Heart right ventricle (tissue), 16 donors: ENCODE results near the gene PARK7. TPM values are rescaled to one million over a fixed set of nuclear protein-coding genes. Genes with fewer than 3 reads are reported as not detected.

Experiments used
- ATAC-seq, 8 donors: fragments of 200-7000 bp; cut with Tn5 transposase; one replicate each; pipeline ENCODE4 v1.9.1; 2020; ENCODE audit warnings: mild to moderate bottlenecking in 8 of 8, moderate library complexity in 8 of 8, moderate number of reproducible peaks in 1 of 8
- DNase-seq, 2 donors: peaks; one replicate each; pipeline ENCODE4 v3.0.0-alpha.2; 2020
- H3K27ac ChIP-seq, 10 donors: fragments of 200-600 bp; sonication (generic) in 2 of 10; one replicate each; pipeline versions ENCODE4 v1.5.0 to v1.8.0; 2020 to 2022; ENCODE audit warnings: mild to moderate bottlenecking in 3 of 10
- H3K27me3 ChIP-seq, 7 donors: fragments of 200-600 bp; one replicate each; pipeline ENCODE4 v1.8.0; 2021 to 2022; ENCODE audit warnings: mild to moderate bottlenecking in 2 of 7
- H3K36me3 ChIP-seq, 9 donors: fragments of 200-600 bp; sonication (generic) in 1 of 9; one replicate each; pipeline versions ENCODE4 v1.5.0 to v1.8.0; 2020 to 2022; ENCODE audit warnings: mild to moderate bottlenecking in 2 of 9
- H3K4me1 ChIP-seq, 9 donors: fragments of 200-600 bp; sonication (generic) in 1 of 9; one replicate each; pipeline versions ENCODE4 v1.5.0 to v1.8.0; 2020 to 2022; ENCODE audit warnings: mild to moderate bottlenecking in 4 of 9
- H3K4me3 ChIP-seq, 10 donors: fragments of 200-600 bp; sonication (generic) in 2 of 10; one replicate each; pipeline versions ENCODE4 v1.5.0 to v1.8.0; 2020 to 2022; ENCODE audit warnings: mild to moderate bottlenecking in 7 of 10, moderate library complexity in 2 of 10
- H3K9me3 ChIP-seq, 11 donors: fragments of 200-600 bp in 10 of 11; sonication (generic) in 2 of 11; one replicate each; pipeline versions ENCODE4 v1.5.0 to v1.8.0; 2013 to 2022; ENCODE audit warnings: mild to moderate bottlenecking in 2 of 11, control low read depth in 1 of 11, moderate library complexity in 1 of 11
- WGBS, 2 donors: extraction: QIAGEN DNeasy Blood & Tissue Kit; methylation state at CpG; one replicate each; pipeline ENCODE4 v1.1.7; 2013; ENCODE audit warnings: inconsistent platforms in 1 of 2; 5-methylcytosine and 5-hydroxymethylcytosine counted together
- intact Hi-C, 10 donors: fragments of 100-400 bp; cut with DNase I; formaldehyde crosslinking; loops; one replicate each; pipeline versions ENCODE4 v1.11.1 to v1.14.2; 2022
- polyA plus RNA-seq, 2 donors: library from polyadenylated mRNA; stranded (reverse); fragments of 200-250 nt; gene quantifications; one replicate each; pipeline ENCODE4 v1.2.3, GENCODE V29; 2013
- total RNA-seq, 10 donors: library from RNA; stranded (reverse); fragmentation: NEBNext Ultra II Directional in 3 of 10; extraction: Animal tissue kit (Norgen Biotek cat#: 25700) in 3 of 10; gene quantifications; one replicate each; pipeline versions ENCODE4 v1.2.1 to v1.2.4, GENCODE V29; 2021 to 2023
- TF ChIP-seq, protein P1 (sequence below), 9 donors: fragments of 200-600 bp; sonication (generic) in 2 of 9; IDR thresholded peaks; one replicate each; pipeline versions ENCODE4 v1.5.0 to v1.8.0; 2021 to 2022; ENCODE audit warnings: antibody characterized with exemption in 9 of 9, mild to moderate bottlenecking in 5 of 9, moderate library complexity in 1 of 9
- donor health status: Arrhythmogenic right ventricular cardiomyopathy.
- donor health status: ischemic (EF 13 %, LVEDD 7.1; RV severe dilation, severe dysfunction).
- donor health status: healthy with polysubstance abuse.
- donor health status: DM: no; HTN: yes; CAD: no.
- donor health status: DM: no; HTN: no; CAD: no.
- donor health status: ischemic (EF 25% LVEDD 6.9; RV normal size, moderate dysfunction).
- donor health status: ischemic (EF 25% LVEDD 5.7; RV mildly dilated, moderate dysfunction).
- donor health status: healthy.
- donor health status: DM: yes; HTN: yes; CAD: no.
- donor health status: Ischemic cardiomyopathy.
- donor health status: ischemic (EF 35%, LVEDD 5.7; RV mildly dilated, moderate dysfunction).
- donor health status: nonischemic (EF 11% LVEDD 7.7; RV severe dilation, severe dysfunction).
- donor health status: DM: yes; HTN: yes; CAD: no.
- donor health status: PGD.
- donor health status: ischemic (EF 29% LVEDD 5.4; RV normal size, mild dysfunction).
- donor health status: nonischemic (EF 23%, LVEDD 6.1; RV moderate dilation, normal function).

PARK7 gene
- total and polyA plus RNA-seq, 12 donors: 322 to 462 (median 353) TPM

DNA sequence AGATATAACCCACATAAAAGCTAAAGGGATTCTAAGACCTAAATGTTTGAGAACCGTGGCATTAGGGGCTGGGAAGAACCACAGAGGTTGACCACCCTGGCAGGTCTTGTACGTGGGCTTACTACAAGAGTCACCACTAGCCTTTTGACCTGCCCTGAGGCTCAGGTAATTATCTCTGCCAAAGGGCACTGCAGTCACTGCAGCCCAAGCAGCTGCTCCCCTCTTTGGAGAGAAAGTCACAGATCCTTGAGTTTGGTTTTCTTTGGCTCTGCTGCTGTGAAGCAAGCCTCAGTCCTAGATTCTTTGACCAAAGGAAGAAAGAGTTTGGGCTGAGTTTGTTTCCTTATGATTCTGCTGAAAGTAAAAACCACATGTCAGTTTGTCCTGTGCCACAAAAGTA is 11.6 kb downstream of the PARK7 start:
- H3K9me3 ChIP-seq: no peaks in the 10 kb centered on the region
- H3K4me1 ChIP-seq: peaks cover 0 to 16% (median 7%) of the 10 kb centered on the region in 9 donors
- H3K27me3 ChIP-seq: no peaks in the 10 kb centered on the region
- DNase-seq (no peak), ATAC-seq (no peak)
- H3K4me3 ChIP-seq: no peak overlapping the region
- no peak overlapping the region for H3K27ac ChIP-seq
- WGBS, 2 donors: 95 to 96% methylated on average over 2 of the region's 2 CpGs
- TF ChIP-seq, protein P1, sequence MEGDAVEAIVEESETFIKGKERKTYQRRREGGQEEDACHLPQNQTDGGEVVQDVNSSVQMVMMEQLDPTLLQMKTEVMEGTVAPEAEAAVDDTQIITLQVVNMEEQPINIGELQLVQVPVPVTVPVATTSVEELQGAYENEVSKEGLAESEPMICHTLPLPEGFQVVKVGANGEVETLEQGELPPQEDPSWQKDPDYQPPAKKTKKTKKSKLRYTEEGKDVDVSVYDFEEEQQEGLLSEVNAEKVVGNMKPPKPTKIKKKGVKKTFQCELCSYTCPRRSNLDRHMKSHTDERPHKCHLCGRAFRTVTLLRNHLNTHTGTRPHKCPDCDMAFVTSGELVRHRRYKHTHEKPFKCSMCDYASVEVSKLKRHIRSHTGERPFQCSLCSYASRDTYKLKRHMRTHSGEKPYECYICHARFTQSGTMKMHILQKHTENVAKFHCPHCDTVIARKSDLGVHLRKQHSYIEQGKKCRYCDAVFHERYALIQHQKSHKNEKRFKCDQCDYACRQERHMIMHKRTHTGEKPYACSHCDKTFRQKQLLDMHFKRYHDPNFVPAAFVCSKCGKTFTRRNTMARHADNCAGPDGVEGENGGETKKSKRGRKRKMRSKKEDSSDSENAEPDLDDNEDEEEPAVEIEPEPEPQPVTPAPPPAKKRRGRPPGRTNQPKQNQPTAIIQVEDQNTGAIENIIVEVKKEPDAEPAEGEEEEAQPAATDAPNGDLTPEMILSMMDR (IDR thresholded peaks at IDR 0.05): no peak
- intact Hi-C loops: loop anchor here in 1 of 10 donors (10.0 kb wide), 1 partner anchor 372 kb away; no protein-coding TSS in a partner anchor
- H3K36me3 ChIP-seq: peaks cover 0 to 94% (median 35%) of the 10 kb centered on the region in 9 donors

- Histone ChIP-seq H3K27me3 (no peaks in the 10 kb centered on the region), H3K4me3 (no peak overlapping the region), H3K27ac (no peak overlapping the region), H3K9me3 (no peaks in the 10 kb centered on the region), H3K36me3 (peaks cover 0 to 94% (median 49%) of the 10 kb centered on the region in 9 donors), H3K4me1 (peaks cover 0 to 16% (median 7%) of the 10 kb centered on the region in 9 donors)
- intact Hi-C loops: loop anchor here in 4 of 10 donors (2.0 to 10.0 kb wide), 4 partner anchors 42 to 377 kb away; no protein-coding TSS in a partner anchor
- DNase-seq (peak; percentile 59 to 60), ATAC-seq (peak; percentile 74 to 98 (median 94))
- TF ChIP-seq, protein P1 (IDR thresholded peaks at IDR 0.05): peak; percentile 69 to 89 (median 81)
- 57 to 64% methylated on average over 8 of the region's 8 CpGs for WGBS, 2 donors
These were observed 13.8 kb downstream of the PARK7 start for GRCh38 chr1:7975212-7975865.

DNA sequence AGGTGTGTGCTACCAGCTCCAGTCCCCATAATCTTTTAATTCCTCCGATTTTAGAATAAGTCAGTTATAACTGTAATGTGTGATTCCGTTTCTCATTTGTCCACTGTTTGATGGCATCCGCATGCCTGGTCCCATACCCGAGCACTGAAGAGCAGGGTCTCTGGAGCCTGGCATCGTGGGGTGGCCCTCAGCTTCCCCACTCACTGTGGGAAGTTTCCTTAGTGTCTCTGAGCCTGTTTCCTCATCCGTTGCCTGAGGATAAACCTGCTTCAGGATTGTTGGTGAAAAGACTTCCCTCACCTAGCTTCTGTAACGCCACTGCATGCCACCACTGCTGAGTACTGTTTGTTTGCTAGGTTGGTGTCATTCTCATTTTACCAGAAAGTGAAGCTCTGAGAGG is 19.5 kb downstream of the PARK7 start:
- Histone ChIP-seq H3K36me3 (peaks cover 0 to 96% (median 58%) of the 10 kb centered on the region in 9 donors), H3K9me3 (no peaks in the 10 kb centered on the region), H3K4me1 (peaks cover 0 to 28% (median 18%) of the 10 kb centered on the region in 9 donors), H3K27ac (no peak overlapping the region), H3K27me3 (no peaks in the 10 kb centered on the region), H3K4me3 (no peak overlapping the region)
- TF ChIP-seq, protein P1 (IDR thresholded peaks at IDR 0.05): no peak
- ATAC-seq (no peak), DNase-seq (no peak)
- 90 to 92% methylated on average over 7 of the region's 7 CpGs for WGBS, 2 donors
- intact Hi-C loops: loop anchor here in 9 of 10 donors (5.0 to 10.0 kb wide), 10 partner anchors 36 to 866 kb away; partner anchors contain the start of genes SLC45A1 (in 3 of the 9) and ERRFI1 (in 1 of the 9)

DNA sequence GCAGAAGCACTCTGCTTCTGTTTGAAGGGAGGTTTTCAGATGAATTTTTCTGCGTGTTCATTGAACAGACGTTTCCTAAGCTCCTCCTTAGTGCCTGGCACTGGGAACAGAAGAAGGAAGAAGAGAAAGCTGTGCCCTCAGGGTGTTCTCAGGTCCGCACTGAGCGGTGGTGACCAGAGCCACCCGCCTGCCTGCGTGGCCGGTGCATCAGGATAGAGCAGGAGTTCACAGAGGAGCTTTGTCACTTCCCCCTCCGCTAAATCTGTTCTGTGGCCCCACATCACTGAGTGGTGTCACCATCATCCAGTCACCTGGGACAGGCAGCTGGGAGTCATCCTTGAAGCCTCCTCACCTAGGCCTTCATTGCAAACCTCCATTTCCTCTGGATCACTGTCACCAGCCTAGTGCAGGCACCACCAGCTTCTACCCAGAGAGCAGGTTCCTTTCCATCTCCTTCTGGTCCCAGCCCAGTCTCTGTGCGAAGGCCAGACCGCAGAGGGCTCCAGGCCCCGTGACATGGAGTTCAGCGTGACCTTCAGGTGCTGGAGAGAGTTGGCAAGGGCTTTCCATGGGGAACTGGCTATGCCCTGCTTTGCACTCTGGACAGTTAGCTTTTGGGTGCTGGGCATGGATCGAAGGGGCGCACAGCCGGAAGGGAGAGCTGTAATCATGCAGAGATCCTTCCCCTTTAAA is 21.7 kb downstream of the PARK7 start:
- WGBS, 2 donors: 89 to 94% methylated on average over 15 of the region's 15 CpGs
- ATAC-seq (peak in 6 of 8 donors; percentile 54 to 71 (median 68)), DNase-seq (peak in 1 of 2 donors; percentile 7)
- Histone ChIP-seq H3K27me3 (no peaks in the 10 kb centered on the region), H3K9me3 (no peaks in the 10 kb centered on the region), H3K36me3 (peaks cover 0 to 89% (median 46%) of the 10 kb centered on the region in 9 donors), H3K4me3 (no peak overlapping the region), H3K27ac (peak overlapping the region in 1 of 10 donors; percentile 4), H3K4me1 (peaks cover 0 to 26% (median 15%) of the 10 kb centered on the region in 9 donors)
- intact Hi-C loops: loop anchor here (2.0 to 10.0 kb wide), 12 partner anchors 34 to 864 kb away; partner anchors contain the start of genes SLC45A1 (in 3 of the 10) and ERRFI1 (in 1 of the 10)
- TF ChIP-seq, protein P1 (IDR thresholded peaks at IDR 0.05): no peak
